Endometrium (tissue), 2 donors: ENCODE data around the gene ACKR2.
A peak's percentile ranks its signal among the peaks of the same experiment; 100 is the strongest.

Source experiments
- FAIRE-seq: peaks from 2 replicates; lab custom pipeline; 2012; peaks lifted over from hg19 to GRCh38; lab: Jason Lieb, UNC
- donor health status: control.
- donor health status: control.

The ACKR2 gene

DNA sequence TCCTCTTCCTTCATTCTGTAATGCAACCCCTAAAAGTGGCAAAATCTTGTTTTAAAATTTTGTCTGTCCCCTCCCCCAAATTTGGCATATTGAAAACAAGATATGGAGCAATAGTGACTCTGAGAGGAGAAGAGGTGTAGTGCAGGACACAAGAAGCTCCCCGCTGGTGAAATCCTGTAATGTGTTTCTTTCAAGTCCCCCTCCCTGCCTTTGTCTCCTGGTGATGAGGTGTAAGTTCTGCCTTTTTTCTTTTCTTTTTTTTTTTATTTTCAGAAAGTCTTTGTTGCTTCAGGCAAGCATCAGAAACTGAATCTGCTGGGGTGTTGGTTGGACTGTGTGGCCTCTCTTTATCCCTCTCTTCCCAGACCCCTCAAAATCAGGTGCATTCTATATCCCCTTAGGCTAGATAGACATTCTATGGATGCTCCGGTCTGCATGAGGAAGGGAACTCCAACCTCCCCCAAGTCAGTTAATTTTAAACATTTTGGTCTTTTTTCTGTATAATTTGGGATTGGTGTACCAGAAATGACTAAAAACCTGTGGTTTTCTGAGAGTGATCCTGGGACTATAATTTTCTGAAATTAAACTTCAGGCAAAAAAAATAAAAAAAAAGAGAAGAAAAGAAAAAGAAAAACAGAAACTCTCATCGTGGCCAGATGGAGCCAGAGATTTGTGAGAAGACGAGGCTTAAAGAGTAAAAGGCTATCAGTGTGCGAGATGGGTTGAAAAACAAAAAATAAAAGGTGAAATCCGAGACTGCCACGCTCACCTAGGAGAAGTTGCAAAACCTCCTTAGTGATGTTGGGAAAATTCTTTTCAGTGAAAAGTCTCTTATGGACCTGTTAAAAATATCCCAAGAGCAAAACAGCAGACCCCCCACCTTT, 21.4 kb downstream of the ACKR2 start:
- FAIRE-seq = no peak

DNA sequence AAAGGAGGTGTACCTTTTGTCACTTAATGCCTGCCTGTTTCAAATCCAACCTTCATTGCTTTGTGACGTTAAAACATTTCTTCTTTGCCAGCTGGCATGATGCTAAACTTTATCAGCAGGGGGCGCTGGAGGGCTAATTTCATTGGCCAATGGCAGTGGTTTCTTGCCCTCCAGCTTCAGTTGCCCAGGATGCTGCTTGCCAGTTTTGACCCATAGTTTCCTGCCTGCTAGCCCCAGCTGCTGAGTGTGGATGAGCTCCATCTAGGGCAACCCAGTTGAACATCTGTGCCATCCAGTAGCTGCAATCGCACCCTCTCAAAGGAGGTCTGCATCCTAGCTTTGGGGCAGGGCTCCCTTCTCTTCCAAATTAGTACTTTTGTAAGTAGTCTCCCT, 22.1 kb downstream of the ACKR2 start:
- no peak for FAIRE-seq

DNA sequence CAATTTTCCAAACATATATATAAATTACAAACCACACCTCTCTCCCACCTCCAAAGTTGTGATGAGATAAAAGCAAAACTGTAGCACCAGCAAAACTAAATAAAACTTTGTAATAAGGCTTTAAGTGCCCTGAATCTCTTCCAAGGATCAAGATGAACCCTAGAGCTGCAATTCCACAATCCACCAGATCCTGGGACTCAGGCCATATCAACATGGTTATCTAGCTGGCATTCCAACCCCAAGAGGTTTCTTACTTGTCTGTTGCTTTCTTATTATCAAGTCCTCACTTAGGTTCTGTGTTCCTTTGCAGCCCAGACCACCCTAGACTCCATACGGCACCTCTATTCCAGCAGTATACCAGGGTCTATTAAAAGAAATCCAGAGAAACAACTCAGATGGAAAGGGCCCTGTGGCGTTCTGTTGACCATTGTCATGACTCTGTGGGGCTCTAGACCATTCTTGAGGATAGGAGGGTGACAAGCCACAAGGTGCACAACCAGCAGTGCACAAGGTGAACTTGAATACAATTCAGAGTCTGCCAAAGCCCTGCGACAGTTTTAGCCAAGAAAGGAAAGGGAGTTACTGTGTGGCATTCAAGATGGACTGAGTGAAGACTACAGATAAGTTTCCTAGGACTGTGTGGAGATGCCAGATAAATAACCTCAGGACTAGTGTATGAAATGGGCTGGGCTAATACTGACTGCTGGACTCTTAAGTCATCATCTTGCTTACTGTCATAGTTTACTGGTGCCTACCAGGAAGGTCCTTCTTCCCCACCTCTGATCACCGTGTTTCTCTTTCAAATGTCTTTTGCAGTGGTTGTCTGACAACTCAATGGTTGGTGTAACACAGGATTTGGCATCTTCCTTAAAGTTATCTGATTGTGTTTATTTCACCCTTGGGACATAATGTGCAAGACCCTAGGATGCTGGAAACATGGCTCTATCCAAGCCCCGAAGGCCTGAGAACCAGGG, 27.2 kb downstream of the ACKR2 start:
- FAIRE-seq = no peak

DNA sequence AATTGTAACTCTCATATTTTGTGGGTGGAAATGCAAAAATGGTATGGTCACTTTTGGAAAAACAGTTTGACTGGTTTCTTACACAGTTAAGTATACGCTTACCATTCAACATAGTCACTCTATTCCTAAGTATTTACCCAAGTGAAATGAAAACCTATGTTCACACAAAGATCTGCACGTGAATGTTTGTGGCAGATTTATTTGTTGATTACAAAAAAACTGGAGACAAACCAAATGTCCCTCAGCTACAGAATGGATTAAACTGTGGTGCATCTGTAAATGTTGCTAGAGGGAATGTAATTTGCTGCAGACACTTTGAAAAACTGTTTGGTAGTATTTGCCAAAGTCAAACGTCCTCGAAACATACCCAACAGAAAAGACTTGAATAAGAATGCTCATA, 29.3 kb downstream of the ACKR2 start:
- no peak for FAIRE-seq

DNA sequence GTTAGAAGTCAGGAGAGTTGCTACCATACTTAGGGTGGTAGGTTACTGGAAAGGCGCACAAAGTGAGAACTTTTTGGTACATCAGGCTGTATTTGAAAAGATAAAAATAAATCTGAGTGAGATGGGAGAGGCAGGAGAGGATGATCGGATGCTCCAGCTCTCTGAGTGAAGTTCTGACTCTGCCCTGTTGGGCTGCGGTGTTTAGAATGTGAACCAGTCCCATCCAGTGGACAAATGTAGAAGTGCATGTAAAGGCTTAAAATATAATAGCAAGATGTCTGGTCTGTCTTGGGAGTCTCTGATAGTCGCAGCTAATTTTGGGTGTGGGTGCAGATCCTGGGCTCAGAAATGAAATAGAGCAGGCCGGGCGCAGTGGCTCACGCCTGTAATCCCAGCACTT, 30.4 kb downstream of the ACKR2 start:
- peak; percentile 12 for FAIRE-seq

DNA sequence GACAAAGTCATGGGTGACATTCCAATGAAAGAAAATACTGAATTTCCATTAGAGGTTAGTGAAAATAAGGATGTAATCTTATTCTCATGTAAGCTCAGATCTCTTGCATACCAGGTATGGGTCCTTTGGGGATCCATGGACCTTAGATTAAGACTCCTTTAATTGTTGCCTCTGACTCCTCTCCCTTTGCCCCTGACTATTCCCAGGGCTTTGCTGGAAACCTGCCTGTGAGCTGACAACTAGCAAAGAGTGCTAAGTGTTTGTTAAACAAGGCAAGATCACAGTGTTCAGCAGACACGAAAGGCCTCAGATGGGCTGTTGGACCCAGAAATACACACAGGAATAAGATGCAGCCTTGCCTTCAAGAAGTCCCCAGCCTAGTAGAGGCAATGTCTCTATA, 32.1 kb downstream of the ACKR2 start:
- no peak for FAIRE-seq

DNA sequence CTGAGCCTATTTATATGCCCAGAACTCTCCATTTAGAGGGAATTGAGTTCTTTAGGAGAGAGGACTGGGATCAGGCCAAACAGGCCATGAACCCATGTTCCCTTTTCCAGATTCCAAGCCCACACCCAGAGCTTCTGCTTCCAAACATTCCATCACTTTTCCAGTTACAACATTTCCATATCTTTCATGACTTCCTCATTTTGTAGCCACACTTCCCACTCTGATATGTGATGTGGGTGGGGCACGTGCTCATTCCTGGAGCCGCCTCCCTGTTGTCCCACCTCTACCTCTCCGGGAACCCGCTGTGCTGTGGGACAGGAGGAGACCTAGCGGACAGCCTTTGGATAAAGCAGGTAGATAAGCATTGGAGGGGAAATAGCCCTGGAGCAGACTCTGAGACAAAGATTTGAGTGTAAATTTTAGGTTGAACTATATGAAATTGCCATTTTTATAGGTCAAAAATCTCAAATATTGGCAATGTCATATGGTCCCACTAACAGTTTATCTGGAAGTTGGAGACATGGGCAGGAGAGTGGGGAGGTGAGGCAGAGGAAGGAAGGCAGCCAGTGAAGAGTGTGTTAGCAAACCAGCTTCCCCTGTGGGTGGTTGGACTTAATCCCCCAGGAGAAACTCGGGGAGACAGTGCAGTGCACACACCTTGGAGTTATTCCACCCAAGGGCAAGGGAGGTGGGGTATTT, 34.6 kb downstream of the ACKR2 start:
- no peak for FAIRE-seq

DNA sequence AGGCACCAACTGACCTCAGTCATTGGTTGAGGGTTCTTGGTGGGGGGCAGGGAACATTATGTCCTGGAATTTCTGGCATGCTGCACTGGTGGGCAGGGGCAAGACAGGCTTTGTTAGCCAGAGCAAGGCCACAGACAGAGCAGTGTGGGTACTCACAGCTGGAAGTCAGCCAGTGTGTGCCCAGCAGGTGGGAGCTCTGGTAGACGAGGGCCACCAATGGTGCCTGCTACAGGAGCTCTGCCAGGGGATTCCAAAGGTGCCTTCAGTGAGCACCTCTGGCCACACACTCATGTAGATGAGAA, 35.1 kb downstream of the ACKR2 start:
- no peak for FAIRE-seq

DNA sequence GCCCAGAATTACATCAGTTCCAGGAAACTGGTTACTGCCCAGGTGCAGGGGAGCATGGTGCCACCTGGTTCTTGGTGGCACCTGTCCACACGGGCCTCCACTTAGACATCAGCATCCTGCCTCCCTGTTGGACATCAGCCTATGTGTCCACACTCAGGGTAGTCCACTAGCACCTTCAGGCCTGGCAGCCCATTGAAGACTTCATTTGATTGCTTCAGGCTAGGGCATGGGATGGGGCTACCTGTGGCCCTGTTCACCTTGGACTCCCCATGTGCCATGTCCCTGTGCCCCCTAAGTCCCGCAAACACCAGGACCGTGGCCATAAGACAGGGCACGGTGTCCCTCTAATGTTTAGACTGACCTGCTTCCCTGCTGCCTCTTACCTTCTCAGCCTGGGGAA, 35.6 kb downstream of the ACKR2 start:
- FAIRE-seq = no peak

DNA sequence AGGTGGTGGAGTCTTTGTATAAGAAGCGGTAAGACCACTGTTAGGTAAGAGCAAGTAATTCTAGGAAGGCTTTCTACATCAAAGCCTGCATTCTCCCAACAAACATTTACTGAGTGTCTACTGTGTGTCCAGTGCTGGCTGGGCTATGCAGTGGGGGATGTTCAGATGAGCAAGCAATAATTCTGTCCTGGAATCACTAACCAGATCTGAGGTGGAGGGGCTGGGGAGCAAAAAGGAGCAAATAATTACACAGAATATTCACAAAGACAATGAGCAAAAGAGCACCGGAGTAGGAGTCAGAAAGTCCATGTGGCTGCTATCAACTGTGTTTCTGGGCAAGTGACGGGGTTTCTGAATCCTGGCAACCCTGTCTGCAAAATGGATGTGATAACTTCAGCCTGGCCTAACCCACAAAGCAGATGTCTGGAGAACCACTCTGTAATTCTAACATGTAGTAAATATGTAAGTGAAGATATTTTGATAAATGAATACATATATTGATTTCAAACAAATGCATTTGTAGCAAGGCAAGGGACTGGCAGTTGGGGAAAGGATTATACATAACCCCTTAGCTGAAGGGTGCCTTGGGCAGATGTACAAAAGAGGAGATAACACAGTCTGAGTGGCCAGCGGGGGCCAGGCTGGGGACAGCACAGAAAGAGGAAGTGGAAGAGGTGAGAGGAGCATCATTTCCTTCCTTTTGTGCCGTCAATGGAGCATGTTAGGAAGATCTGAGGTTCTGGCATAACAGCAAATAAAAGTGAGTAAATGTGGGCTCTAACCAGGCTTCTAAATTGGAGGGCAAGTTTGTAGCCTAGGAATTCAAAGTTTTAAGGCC, 37.7 kb downstream of the ACKR2 start:
- FAIRE-seq = no peak

DNA sequence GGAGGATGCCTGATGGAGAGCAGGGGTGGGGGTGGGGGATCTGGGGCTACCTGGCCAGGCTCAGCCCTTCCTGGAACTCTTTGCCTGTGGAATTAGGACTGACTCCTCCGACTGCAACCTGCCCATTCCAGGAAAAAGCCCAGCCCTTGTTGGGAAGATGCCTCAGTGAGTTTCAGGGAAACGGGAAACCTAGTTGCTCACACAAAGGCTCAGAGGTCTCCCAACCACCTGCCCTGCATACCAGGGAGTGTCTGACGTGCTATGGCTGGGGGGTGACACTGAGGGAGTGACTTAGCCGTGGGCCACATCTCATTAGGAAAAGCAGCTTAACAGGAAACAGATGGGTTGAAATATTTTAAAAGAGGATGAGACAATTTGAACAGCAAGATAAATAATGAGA, 38.5 kb downstream of the ACKR2 start:
- no peak for FAIRE-seq

DNA sequence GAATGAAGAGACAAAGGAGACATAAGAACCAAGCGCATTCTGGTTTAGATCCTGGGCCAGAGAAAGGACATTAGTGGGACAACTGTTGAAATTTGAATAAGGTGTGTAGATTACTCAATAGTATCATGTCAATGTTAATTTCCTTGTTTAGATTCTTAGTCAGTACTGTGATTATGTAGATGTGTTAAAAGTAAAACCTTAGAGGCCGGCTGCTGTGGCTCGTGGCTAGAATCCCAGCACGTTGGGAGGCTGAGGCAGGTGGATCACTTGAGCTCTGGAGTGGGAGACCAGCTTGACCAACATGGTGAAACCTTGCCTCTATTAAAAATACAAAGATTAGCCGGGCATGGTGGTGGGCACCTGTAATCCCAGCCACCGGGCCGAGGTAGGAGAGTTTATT, 39.8 kb downstream of the ACKR2 start:
- no peak for FAIRE-seq

DNA sequence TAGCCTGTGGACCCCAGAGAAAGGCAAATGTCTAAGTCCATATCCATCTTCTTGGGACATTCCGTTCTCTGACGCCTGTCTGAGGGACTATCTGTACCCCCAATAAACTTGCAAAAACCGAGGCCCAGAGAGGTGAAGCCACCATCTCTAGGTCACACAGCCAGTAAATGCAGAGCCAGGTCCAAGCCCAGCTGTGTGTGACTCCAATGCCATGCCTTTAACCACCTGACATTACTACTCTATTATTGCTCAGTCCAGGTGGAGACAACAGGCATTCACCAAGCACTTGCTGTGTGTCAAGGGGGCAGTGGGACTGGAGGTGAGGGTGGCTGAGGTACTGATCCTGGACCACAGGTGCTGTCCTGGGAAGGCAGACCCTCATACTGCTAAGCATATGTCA, 41.0 kb downstream of the ACKR2 start:
- no peak for FAIRE-seq

DNA sequence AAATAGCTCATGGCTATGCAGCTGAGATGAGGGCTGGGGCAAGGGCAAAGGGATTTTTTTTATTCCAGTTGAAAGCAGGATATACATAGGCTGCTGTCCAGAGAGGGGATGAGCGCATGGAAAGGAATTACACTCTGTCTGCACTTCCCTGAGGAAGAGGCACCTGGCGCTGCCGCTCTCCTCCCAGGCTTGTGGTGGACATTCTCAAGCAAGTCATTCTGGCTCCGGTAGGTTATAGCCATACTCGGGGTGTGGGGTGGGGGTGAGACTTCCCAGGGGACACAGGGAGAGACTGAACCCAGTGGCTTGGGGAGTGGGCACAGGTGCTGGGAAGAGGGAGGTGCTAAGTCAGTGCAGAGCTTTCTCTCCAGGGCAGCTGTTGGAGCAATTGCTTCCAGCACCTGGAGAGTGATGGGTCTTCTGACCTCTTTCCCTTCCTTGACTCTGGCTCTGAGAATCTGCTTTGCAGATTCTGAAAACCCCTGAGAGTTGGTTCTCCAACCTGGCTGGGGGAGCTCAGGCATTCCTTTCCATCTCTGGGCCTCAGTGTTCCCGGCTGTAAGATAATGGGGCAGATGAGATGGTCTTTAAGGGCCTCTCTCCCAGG, 42.1 kb downstream of the ACKR2 start:
- no peak for FAIRE-seq

DNA sequence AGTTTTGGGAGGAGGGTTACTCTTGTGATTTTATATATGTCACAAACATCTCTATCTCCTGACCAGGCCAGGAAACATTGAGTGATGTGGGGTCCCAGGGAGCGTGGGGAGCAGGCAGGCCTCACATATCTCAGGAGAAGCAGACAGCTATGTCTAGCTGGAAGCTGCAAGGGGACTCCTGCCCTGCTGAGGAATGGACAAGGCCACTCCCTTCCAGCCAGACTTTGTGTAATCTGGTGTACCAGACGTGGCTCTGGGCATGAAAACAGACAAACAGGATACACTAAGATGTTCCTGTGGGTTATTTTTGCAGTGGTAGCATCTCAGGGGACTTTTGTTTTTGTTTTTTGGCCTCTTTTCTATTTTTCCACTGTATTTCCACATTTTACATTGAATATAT, 43.2 kb downstream of the ACKR2 start:
- FAIRE-seq = no peak

DNA sequence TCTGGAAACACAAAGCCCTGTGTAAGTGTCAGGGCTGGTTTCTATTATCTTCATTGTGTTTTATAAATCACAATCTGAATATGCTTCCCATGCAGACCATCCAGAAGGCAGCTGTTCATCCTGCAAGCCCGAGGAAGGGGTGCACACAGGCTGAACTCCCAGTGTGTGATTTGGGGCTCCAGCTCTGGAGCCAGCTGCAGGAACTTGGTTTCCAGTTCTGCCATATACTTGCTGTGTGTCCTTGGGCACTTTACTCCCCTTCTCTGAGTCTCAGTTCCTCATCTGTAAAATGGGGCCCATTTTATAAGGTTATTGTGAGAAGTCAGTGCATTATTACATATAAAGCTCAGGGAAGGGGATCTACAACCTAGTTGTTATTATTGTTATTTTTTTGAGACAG, 43.8 kb downstream of the ACKR2 start:
- no peak for FAIRE-seq

DNA sequence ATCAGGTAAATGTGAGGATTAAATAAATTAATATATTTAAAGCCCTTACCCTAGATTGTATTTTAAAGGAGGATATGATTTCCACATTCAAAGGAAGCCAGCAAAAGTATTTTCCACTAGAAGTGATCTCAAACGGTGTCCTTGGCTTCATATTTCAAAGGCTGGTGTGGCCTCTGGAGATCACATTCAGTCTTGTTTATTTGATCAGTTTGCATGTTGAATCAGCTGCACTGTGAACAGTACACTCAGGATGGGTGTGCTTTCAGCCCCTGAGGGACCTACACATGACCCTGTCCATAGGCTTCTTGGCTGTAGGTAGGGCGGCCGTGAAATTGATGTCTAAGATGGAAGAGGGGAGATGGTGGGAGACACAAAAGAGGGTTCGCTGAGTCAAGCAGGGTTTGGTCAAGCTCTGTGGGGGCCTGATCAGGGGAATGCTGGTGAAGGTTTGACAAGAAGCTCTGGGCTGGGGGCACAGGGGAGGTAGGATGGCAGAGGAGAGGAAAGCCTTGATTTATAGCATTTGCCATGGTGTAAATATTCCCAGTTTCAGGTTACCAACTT, 44.6 kb downstream of the ACKR2 start:
- FAIRE-seq = no peak

DNA sequence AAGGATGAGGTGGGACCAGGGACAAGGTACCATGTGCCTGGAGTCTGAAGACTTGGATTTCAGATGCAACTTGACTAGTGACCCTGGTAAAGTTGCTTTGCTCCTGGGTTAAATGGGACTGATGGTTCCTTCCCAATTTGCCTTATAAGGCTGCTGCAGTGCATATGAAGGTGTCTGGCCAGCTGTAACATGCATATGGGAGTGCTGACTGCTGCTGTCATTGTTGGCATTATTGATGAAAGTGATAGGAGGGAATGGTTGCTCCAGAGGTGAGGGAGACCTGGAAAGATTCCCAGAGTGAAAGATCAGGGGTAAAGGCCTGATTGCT, 45.9 kb downstream of the ACKR2 start:
- FAIRE-seq = no peak

DNA sequence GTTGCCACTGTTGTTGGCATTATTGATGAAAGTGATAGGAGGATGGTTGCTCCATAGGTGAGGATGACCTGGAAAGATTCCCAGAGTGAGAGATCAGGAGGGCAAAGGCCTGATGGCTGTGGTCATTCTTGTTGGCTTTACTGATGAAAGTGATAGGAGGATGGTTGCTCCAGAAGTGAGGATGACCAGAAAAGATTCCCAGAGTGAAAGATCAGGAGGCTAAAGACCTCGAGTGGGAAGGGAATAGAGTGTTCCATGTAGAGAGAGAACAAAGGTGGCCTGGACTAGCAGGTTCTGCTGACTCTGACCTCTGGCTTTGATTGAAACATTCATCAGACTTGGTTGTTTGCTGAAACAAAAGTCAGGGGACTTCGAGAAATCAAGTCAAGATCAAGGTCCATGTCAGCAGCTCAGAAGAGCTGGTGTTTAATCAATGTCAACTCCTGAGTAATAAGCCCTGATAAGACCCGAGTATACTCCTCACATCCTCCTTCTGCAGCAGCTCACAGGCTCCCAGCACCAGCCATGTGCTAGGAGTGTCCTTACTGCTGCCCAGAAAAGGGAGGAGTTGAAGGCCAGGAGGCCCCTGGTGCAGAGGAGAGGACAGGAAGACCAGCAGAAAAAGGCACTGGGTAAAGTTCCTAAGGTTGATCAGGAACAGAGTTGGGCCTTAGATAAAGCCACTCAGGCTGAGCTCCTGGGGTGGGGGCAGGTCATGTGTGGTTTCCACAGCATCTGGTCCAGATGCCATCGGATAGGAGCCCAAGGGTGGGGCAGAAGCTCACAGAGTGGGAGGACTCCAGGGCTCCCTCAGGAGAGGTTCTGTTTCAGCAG, 46.5 kb downstream of the ACKR2 start:
- no peak for FAIRE-seq

DNA sequence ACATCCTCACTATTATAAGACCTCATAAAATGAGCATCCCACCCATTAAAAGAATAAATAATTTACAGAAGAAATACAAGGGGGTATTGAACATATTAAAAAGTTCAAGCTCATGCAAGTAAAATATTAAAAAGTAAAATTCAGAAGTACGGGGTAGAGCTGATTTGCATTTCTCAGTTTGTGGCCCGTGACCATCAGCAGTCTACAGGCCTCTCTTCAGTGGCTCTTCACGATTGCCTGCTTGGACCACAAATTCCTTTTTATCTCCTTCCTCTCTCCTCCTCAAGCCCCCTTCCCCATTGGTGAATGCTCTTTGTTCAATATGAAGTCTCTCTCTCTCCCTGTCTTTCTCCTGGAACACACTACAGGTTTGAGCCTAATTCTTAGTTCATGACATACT, 47.3 kb downstream of the ACKR2 start:
- no peak for FAIRE-seq
